ENCODE results near the gene SERP1.

Gene SERP1

GRCh38 chr3:150497956-150498355 lies 48.3 kb downstream of the SERP1 start:
- in situ Hi-C loops (cut with MboI; ENCODE audit: low pct_unique_long_range_greater_than_20kb, low sequenced_read_pairs, unreplicated experiment) = no loop called here
- no peak for TF ChIP-seq CTCF (IDR thresholded peaks at IDR 0.05; ENCODE audit: extremely low read depth, insufficient read depth, missing control alignments)
- DNase-seq (ENCODE audit: low spot score) = no peak

- TF ChIP-seq CTCF (IDR thresholded peaks at IDR 0.05; ENCODE audit: extremely low read depth, insufficient read depth, missing control alignments) = peak; percentile 62
- DNase-seq (ENCODE audit: low spot score) = peak; percentile 50
- in situ Hi-C loops (cut with MboI; ENCODE audit: low pct_unique_long_range_greater_than_20kb, low sequenced_read_pairs, unreplicated experiment) = no loop called here
Observed at GRCh38 chr3:150495563-150496168, 50.6 kb downstream of the SERP1 start.

GRCh38 chr3:150495149-150495548 lies 51.1 kb downstream of the SERP1 start:
- no peak for TF ChIP-seq CTCF (IDR thresholded peaks at IDR 0.05; ENCODE audit: extremely low read depth, insufficient read depth, missing control alignments)
- DNase-seq (ENCODE audit: low spot score) = no peak

GRCh38 chr3:150494411-150494977 lies 51.8 kb downstream of the SERP1 start:
- no peak for TF ChIP-seq CTCF (IDR thresholded peaks at IDR 0.05; ENCODE audit: extremely low read depth, insufficient read depth, missing control alignments)
- no peak for DNase-seq (ENCODE audit: low spot score)
- in situ Hi-C loops (cut with MboI; ENCODE audit: low pct_unique_long_range_greater_than_20kb, low sequenced_read_pairs, unreplicated experiment) = no loop called here

More at GRCh38 chr3:150495149-150495548, 51.1 kb downstream of the SERP1 start:
- in situ Hi-C loops (cut with MboI; ENCODE audit: low pct_unique_long_range_greater_than_20kb, low sequenced_read_pairs, unreplicated experiment) = no loop called here
